Measurements from ENCODE around the gene TMEM132D. TPM values are rescaled to one million over a fixed set of nuclear protein-coding genes. Genes with fewer than 3 reads are reported as not detected.

The TMEM132D gene
- total and polyA plus RNA-seq, 4 donors = 0.01 to 0.14 (median 0.08) TPM

DNA sequence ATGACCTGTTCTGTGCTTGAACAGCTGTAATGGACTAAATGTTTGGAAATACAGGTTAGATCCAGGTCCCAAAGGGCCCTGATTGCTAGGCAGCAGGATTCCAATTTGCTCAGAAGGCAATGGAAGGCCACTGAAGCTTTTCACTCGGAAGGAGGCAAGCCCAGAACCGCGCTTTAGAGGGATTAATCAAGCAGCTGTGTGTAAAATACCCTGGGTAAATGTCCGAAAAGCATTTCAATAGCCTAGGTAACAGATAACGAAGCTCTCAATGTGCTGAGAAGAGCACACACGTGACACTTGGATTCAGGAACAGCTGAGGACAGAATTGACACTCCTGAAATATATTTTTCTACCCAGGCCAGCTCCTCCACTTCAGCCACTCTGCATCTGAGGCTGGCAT lies 436.1 kb downstream of the TMEM132D start (continued):
- TF ChIP-seq EGR1 (IDR thresholded peaks at IDR 0.05; ENCODE audit: low read depth in 2 of 2) (no peak), ZBTB33 (IDR thresholded peaks at IDR 0.05) (no peak)

GRCh38 chr12:129467289-129467688 lies 436.5 kb downstream of the TMEM132D start:
- Histone ChIP-seq H3K9ac (ENCODE audit: low read depth in 1 of 2, low read length in 2 of 2) (no peak overlapping the region), H3K4me1 (ENCODE audit: control insufficient read depth in 4 of 4, insufficient read depth in 4 of 4, low read length in 3 of 4) (no peaks in the 10 kb centered on the region), H3K36me3 (ENCODE audit: control insufficient read depth in 4 of 4, insufficient read depth in 3 of 4, low read depth in 1 of 4, low read length in 3 of 4) (no peaks in the 10 kb centered on the region), H3K4me3 (ENCODE audit: low read depth in 1 of 3, low read length in 3 of 3) (no peak overlapping the region), H3K9me3 (ENCODE audit: control insufficient read depth in 4 of 4, low read length in 3 of 4) (no peaks in the 10 kb centered on the region), H3K27ac (ENCODE audit: low read depth in 1 of 2, low read length in 2 of 2) (no peak overlapping the region), H3K27me3 (ENCODE audit: control insufficient read depth in 4 of 4, insufficient read depth in 4 of 4, low read length in 3 of 4) (peaks cover 0 to 3% (median 0%) of the 10 kb centered on the region in 4 donors)
- no peak for DNase-seq (ENCODE audit: low spot score)
- TF ChIP-seq JUND (IDR thresholded peaks at IDR 0.05) (no peak), ZBTB33 (IDR thresholded peaks at IDR 0.05) (no peak)
- 38% methylated on average over 1 of the region's 1 CpG for WGBS

DNA sequence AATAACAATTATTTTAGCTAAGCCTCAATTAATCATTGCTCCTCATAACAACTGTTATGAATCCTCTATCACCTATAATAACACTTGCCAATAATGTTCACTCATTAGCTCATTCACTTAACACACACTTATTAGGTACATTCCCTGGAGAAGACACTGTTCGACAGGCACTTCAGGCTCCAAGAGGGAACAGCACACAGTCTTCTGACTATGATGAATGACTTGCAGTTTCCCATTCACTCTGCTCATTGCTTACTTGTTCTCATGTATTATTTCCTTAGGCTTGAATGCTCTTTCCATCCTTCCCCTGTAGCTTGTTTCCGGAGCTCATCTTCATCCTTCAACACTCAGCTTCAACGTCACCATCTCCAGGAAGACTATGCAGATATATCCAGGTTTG lies 437.3 kb downstream of the TMEM132D start:
- H3K36me3 ChIP-seq (ENCODE audit: control insufficient read depth in 4 of 4, insufficient read depth in 3 of 4, low read depth in 1 of 4, low read length in 3 of 4) = no peaks in the 10 kb centered on the region
- H3K27ac ChIP-seq (ENCODE audit: low read depth in 1 of 2, low read length in 2 of 2) = no peak overlapping the region
- no peak for DNase-seq (ENCODE audit: low spot score)
- TF ChIP-seq JUND (IDR thresholded peaks at IDR 0.05) (no peak), TAF1 (conservative IDR thresholded peaks at IDR 0.05) (no peak), YY1 (IDR thresholded peaks at IDR 0.05) (no peak), CTCF (IDR thresholded peaks at IDR 0.05; ENCODE audit: low read depth, low read length, missing input control) (no peak), RXRA (IDR thresholded peaks at IDR 0.05) (no peak), EGR1 (IDR thresholded peaks at IDR 0.05; ENCODE audit: low read depth in 2 of 2) (no peak), RAD21 (IDR thresholded peaks at IDR 0.05) (no peak), FOXA1 (IDR thresholded peaks at IDR 0.05) (no peak), HNF4A (conservative IDR thresholded peaks at IDR 0.05) (no peak)
- TF ChIP-seq, protein P1, sequence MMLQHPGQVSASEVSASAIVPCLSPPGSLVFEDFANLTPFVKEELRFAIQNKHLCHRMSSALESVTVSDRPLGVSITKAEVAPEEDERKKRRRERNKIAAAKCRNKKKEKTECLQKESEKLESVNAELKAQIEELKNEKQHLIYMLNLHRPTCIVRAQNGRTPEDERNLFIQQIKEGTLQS (IDR thresholded peaks at IDR 0.05) = no peak
- WGBS = 76% methylated on average over 3 of the region's 3 CpGs
- H3K9me3 ChIP-seq (ENCODE audit: control insufficient read depth in 4 of 4, low read length in 3 of 4) = no peaks in the 10 kb centered on the region
- no peak overlapping the region for H3K4me3 ChIP-seq (ENCODE audit: low read depth in 1 of 3, low read length in 3 of 3)
- H3K9ac ChIP-seq (ENCODE audit: low read depth in 1 of 2, low read length in 2 of 2) = no peak overlapping the region
- H3K27me3 ChIP-seq (ENCODE audit: control insufficient read depth in 4 of 4, insufficient read depth in 4 of 4, low read length in 3 of 4) = peaks cover 0 to 3% (median 0%) of the 10 kb centered on the region in 4 donors
- no peaks in the 10 kb centered on the region for H3K4me1 ChIP-seq (ENCODE audit: control insufficient read depth in 4 of 4, insufficient read depth in 4 of 4, low read length in 3 of 4)

All from liver (tissue), 9 donors.